ENCODE data around the gene GATA5.
"Not testable (repeated sequence)": the region's sequence is repeated elsewhere in the genome, so short reads cannot be mapped to it uniquely, and the experiment has no call there.

The GATA5 gene

DNA sequence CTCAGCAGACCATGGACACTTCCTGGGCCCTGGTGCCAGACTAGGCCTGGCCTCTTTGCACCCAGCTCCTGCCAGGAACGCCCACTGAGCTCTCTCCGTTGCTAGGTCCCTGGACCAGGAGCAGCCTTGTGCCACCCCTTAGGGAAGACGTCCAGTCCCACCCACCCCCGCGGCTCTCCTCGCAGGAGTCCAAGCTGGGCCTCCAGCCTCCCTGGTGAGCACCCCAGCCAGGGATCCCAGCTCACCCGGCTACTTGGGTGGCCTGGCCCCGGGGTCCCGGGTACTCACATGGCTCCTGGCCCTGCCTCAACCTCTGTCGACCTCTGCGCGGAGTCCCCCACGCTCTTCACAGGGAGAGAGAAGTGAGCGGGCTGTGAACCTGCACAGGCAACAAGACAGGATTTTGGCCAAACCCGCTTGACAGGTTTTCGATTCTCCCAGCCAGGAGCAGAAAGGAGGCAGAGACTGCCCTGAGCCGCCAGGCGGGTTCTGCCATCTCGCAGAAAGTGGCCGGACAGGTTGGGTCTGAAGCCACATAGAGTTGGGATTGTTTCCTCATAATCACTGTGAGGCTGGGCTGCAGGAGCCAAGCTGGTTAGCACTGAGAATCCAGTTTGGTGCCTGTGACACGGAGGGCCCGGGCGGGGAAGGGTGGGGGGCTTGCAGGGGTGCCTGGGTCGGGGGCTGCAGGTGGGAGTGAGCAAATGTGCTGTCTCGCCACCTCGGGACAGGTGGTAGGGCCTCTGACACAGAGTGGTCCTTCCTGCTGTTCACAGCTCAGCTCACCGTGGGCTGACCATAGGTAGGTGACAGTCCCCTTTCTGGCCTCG lies 48.4 kb downstream of the GATA5 start, which contains the start of gene RBBP8NL:
RBBP8NL (minus strand) TSS at position 368 of the 830 bp plus-strand sequence. CDS start 7,892 bp downstream, outside the sequence.
- no peak for DNase-seq

DNA sequence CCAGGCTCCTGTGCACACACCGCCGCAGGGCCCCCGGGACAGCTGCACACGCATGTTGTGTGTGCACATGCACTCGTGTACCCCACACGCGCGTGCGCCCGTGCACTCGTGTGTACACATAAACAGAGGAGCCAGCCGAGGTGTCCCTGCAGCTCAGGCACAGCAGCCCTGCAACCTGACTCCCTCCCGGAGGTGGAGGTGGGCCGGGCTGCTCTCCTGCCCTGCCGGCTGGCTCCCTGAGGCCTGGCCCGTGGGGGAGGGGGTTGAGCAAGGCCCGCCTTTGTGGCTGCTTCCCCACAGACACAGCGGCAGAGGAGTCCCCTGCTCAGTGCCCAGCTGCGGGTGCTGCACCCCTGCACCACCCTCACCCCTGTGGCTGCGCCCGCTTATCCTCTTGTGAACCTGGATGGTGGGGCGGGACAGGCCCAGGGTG lies 49.1 kb downstream of the GATA5 start:
- DNase-seq, result no peak

DNA sequence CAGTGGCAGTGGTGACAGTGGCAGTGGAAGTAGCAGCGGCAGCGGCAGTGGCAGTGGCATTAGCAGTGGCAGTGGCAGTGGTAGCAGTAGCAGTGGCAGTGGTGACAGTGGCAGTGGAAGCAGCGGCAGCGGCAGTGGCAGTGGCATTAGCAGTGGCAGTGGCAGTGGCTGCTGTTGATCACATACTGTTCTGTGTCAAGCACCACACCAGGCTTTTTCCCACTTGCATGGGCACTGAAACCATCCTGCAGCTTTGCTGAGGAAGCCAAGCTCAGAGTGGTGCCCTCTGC lies 49.8 kb downstream of the GATA5 start:
- DNase-seq, result not testable (repeated sequence)

DNA sequence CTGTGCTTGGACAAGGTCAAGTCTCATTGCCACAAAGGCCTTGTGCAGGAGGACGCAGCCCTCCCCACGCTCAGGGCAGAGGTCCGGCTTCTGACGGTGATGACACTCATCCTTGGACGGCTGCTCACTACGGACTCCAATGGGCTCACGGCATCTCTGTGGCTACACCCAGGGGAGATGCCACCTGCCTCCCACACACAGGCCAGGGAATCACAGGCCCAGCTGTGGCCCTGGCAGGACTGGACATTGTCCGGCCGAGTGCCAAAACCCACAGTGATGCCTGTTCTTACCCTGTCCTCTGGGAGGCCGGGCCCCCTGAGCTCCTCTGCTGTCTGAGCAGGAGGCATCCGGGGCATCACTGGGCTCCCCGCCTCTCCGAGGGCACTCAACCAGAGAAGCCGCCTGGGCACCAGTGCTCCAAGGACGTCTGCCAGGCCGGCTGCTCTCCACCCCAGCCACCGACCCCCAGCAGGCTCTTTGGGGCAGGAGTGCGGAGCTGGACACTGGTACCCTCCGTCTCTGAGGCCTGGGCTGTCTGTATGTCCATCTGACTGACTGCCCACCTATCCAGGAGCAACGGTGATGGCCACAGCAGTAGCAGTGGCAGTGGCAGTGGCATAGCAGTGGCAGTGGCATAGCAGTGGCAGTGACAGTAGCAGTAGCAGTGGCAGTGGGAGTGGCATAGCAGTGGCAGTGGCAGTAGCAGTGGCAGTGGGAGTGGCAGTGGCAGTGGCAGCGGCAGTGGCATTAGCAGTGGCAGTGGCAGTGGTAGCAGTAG lies 50.3 kb downstream of the GATA5 start:
- DNase-seq, result no peak

DNA sequence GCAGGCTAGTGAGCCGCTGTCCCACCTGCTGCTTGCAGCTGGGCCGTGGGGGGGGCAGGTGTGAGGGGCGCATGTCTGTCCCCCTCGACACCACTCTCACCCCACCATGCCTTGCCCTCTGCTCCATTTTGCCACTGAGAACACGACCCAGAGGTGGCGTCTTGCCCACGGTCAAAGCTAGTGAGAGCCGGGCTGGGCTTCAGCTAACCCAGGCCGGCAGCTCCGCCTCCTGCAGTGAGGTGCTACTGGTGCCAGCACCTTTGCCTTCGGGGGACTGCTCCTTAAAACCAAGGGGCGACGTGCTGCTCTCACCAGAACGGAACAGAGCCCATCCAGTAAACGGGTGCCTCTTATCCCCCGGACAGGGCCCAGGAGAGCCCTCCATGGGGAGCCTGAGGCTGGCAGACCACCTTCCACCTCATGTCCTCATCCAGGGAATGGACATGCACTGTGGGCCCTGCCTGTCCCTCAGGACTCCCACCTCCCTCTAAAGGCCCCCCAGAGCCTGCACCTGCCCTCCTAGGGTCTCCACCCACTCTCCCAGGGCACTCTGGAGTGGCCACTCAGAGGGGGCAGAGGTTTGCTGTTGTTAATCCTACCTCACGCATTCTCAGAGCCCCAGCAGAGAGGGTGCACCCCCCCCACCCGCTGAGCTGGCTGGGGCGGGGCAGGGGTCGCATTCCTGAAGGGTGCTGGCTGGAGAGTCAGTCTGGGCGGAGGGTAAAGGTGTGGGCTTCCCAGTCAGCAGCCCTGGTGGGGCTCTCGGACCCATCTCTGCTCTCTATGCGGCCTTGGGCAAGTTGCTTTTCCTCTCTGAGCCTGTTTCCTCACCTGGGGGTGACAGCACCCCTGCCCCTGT lies 51.3 kb downstream of the GATA5 start:
- no peak for DNase-seq

DNA sequence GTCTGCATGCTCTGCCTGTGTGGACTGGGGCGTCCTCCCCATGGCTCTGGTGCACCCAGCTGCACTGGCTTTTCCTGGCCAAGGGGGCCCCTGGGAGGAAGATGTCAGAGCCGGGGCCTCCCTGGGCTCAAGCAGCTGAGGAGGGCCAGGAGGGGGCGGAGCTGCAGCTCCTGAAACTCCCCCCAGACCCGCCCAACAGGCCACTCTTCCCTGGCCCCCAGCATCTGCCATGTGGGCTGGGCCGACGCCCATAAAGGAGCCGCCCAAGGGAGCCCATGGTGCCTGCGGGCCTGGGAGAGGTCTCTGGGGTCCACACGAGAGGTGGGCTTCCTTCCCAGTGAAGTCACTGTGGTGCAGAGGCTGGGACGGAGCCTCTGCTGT lies 52.5 kb downstream of the GATA5 start:
- no peak for DNase-seq

DNA sequence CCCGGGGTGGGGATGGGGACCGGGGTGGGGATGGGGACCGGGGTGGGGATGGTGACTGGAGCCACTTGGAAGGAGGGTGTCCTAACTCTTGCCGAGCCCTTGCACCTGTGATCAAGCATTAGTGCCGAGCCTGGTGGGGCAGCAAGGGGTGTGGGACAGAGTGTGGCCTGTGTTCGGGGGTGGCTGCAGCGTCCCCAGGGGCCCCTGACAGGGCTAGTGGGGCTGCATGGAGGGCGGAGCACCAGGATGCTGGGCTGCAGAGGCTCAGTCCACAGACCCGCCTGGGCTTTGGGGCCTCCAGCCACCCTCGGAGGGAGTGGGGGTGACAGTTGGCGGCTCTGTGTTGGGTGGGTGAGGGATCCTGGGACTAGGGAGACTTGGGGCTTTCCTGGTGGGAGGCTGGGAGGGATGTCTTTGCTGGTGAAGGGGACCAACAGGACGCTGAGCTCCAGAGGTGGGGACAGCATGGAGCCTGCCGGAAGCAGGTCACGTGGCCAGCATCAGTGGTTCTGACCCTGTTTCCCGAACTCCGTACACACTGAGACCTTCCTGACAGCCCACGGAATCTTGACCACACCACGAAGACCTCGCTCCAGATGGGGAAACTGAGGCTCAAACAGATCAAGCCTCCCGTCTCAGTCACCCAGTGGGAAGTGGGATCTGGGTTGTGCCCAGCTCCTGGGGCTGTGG lies 53.0 kb downstream of the GATA5 start:
- no peak for DNase-seq

DNA sequence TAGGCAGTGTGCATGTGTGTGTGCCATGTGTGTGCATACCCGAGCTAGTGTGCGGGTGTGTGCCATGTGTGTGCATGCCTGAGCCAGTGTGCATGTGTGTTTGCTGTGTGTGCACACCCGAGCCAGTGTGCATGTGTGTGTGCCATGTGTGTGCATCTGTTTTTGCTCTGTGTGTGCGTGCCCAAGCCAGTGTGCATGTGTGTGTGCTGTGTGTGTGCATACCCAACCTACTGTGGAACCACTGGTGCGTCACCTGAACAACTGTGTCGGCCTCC lies 54.1 kb downstream of the GATA5 start:
- DNase-seq, result no peak

DNA sequence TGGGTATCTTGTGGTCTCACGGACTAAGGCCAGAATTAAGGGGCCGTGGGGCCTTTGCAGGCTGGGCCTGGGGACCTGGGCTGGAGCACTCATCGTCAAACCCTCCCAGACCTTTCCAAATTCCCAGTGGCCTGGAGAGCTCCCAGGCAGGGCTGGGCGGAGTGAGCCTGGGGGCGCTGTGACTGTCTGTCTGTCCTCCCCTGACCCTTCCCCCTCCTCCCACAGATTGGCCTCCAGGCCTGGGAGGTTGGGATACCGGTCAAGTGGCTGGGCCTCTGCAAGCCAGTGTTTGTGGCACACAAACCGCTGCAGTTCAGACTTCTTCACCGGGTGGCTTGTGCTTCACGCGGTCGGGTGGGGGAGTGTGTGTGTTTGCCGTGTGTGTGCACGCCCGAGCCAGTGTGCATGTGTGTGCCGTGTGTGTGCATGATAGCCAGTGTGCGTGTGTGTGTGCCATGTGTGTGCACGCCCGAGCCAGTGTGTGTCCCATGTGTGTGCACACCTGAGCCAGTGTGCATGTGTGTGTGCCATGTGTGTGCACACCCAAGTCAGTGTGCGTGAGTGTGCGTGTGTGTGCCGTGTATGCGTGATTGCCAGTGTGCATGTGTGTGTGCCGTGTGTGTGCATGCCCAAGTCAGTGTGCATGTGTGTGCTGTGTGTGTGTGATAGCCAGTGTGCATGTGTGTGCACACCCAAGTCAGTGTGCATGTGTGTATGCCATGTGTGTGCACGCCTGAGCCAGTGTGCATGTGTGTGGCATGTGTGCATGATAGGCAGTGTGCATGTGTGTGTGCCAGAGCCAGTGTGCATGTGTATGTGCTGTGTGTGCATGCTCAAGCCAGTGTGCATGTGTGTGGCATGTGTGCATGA lies 54.7 kb downstream of the GATA5 start:
- no peak for DNase-seq

DNA sequence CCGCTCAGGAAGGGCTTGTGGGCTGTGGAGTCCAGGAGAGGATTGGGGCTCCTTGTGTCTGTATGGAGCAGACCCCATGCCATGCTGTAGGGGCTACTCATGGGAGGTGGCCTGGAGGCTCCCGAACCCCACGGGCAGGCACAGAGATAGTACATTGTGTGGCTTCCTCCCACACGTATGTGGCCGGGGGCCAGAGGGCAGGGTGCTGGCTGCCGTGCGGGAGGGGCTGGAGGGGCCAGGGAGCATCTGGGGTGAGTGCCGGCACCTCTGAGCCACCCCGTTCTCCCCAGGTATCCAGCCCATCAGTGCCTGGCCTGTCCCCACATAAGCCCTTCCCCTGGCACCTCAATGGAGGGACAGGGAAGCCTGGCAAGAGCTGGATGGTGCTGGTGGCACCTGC lies 56.0 kb downstream of the GATA5 start:
- DNase-seq, result no peak

DNA sequence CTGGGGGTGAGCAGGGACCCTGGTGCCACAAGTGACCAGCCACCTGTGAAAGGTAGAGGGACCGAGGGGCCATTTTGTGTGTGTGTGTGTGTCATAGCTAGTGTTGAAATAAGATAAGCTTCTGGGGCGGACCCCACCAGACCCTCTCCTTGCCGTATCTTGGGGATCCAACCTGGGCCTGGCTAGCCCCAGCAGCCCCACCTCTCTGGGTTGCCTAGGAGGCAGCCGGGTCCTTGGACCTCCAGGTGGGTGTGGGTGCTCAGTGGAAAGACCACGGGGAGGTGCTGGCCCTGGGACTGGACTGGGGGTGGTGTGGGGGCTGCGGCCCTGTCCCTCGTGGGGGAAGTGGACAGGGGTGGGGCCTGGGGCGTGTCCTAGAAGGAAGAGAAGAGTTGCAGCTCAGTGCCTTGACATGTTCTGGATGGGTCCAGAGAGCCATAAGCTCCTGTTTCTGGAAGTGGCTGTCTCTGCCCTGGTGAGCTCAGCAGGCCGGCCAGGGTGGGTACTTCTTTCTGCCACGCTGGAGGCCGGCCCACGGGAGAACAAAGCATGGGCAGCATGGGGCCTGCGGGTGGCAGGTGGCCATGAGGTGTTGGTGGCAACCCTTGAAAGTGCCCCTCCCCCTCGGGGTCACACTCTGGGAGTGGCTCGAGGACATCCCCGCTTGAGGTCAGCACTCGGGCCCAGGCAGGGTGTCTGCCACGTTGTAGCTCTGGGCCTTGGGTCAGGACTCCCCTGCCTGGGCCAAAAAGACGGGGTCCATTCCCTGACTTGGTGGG lies 56.9 kb downstream of the GATA5 start:
- no peak for DNase-seq

DNA sequence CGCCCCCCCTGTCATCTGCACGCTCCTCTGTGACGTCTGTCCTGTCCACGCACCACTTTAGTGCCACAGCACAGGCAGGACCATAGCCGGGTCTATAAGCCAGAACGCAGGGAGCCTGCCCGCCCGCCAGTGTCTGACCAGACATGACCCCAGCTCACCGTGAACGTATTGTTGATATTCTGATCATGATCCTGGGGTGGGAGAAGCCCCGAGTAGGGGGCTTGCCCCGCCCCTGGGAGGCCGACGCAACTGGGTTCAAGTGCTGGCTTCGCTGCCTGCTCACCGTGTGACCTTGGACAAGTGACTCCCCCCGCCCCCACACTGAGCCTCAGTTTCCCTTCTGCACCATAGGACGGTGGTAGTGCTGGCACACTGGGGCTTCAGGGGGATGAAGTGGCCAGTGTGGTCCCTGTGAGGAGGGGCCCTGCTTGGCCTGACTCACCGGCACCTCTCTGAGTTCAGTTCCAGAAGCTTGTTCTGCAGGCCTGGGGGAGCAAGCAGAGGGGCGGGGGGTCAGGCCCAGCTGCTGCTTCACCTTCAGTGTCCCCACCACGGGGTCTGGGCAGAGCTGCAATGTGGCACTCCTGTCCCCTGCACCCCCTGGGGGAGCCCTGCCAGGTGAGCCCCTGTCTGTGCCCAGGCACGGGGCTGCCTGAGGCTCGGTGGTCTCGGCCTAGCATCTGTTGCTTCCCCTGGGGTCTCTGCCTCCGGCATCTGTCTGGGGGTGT lies 57.6 kb downstream of the GATA5 start:
- no peak for DNase-seq

DNA sequence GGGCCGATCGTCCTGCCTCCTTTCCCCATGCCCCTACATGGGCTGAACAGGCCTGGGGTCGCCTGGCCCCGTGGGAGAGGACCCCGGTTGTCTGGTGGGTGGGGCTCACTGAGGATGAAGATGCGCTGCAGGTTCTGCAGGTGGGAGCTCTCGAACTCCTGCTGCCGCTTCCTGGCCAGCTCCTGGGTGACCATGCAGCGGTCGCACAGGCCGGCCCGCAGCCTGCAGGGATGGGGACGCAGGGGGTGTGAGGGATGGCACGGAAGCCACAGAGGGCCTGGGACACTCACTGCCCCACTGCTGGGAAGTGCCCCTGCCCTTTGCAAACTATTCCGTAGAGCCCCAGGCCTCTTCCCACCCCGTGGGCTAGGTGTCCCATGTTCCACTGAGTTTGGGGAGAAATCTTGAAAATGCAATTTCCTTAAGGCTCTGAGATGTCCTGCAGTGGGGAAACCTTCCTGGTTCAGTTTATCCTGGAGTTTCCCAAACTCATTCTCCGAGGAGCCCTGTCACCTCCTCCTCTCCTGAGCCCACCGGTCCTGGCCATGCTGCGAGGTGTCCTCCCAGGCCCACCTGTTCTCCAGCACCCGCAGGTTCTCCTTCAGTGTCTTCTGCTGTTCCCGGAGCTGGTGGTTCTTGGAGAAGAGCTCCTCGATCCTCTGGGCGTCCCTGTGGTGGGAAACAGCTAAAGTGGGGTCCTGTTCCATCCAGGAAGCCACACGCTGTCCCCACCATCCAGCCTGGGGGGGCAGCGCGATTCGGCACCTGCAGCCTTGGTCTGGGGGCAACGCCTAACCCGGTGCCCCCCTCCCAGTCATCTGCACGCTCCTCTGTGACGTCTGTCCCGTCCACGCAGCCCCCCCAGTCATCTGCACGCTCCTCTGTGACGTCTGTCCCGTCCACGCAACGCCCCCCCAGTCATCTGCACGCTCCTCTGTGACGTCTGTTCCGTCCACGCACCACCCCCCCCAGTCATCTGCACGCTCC lies 58.9 kb downstream of the GATA5 start:
- DNase-seq, result no peak

DNA sequence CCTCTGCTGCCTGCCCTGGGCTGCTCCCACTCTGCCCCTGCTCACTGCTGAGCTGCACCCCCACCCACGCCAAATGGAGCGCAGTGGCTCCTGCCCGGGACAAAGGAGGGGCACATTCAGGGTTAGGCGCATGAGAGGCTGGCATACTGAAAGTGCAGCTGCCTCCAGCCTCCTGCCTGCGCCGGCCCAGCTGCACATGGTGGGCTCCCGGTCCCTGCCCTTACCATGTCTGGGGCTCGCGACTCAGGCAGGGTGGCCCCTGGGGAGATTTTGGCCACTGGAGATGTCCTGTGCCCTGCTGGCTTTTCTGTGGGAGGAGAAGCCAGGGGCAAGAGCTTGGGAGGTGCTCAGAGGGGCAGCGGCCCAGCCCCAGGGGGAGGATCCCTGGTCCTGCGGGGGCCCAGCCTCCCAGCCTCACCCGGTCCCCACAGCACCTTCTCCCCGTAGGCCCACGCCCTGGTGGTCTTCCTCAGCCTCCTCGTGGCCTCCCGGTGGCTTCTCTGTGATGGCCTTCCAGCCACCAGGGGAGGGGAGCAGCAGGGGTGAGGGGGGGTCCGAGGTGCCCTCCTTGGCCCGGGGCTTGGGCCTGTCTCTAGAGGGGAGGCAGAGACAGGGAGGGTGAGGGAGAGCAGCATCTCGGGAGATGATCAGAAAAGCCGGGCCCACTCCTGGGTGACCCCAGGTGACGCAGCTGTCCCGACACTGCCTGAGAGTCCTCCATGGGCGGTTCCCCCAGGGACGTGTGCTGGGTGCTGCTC lies 60.3 kb downstream of the GATA5 start:
- no peak for DNase-seq

DNA sequence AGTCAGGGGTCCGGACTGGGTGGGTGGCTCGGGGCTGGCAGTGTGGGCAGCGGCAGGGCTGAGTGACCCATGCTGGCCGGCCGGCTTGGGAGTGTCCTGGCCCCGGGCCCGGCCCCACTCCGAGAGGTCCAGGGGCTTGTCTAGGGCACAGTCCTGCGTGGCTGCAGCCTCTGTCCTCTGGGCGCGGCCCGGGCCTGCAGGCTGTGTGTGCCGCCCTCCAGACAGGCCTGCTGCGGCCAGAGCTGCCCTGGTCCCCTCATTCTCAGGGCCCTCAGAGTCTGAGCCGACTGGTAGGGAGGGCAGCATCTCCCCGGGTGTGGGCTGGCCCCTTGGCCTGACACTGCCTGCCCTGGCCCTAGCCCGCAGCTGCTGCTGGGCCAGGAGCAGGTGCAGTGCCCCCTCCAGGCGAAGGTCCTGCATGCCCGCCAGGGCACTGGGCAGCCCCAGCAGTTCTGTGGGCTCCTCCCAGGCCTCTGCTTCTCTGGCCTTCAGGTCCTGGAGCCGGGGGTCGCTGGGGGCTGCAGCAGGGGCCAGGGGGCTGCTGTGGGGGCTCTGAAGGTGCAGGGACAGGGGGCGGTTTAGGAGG lies 61.8 kb downstream of the GATA5 start:
- no peak for DNase-seq

Measured in activated T-cell treated with anti-CD3 and anti-CD28 coated beads for 4 hours (primary cell).